Measurements from ENCODE around the gene STX8.
A peak's percentile ranks its signal among the peaks of the same experiment; 100 is the strongest.

GRCh38 chr17:9292561-9292941, 283.1 kb downstream of the STX8 start:
- TF ChIP-seq CTCF (IDR thresholded peaks at IDR 0.05): peak; percentile 34
- no peak for TF ChIP-seq ZFX (IDR thresholded peaks at IDR 0.05; ENCODE audit: borderline replicate concordance)

All from 22Rv1 (cell line).